ENCODE data around the gene PPFIA2. TPM values are rescaled to one million over a fixed set of nuclear protein-coding genes. Genes with fewer than 3 reads are reported as not detected.

Gene PPFIA2
- polyA plus RNA-seq, 1 donor from 2014 or later = 65.3 TPM

DNA sequence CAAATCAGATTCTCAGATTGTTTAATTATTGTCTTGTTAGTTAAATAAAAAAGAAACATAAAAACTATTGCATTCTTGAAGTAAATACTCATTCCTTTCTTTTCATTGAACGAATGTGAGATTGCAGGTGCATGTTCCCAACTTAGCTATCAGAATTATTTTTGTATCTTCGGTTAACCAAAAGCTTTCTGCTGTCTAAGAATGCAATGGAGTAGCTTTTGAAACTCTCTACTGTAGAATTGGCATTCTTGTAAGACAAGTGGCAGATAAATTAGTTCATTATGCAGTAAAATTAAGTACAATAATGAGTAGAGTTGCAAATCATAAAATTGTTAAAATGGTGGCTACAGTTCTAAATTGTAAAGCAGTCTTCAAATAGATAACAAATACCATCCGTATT, 383.2 kb downstream of the PPFIA2 start:
- H3K9me2 ChIP-seq (ENCODE audit: insufficient read depth, low read length) = no peaks in the 10 kb centered on the region
- H3K4me3 ChIP-seq (ENCODE audit: low read length) = no peak overlapping the region
- H3K27me3 ChIP-seq (ENCODE audit: insufficient read depth, low read depth, low read length) = no peaks in the 10 kb centered on the region
- H3K9me3 ChIP-seq (ENCODE audit: low read length) = no peaks in the 10 kb centered on the region
- H3K36me3 ChIP-seq (ENCODE audit: insufficient read depth, low read length) = peaks cover 6% of the 10 kb centered on the region
- no peak overlapping the region for H3K4me2 ChIP-seq (ENCODE audit: low read length)
- H4K20me1 ChIP-seq (ENCODE audit: insufficient read depth) = no peaks in the 10 kb centered on the region
- no peak overlapping the region for H2AFZ ChIP-seq (ENCODE audit: low read depth, low read length)
- TF ChIP-seq, protein P1, sequence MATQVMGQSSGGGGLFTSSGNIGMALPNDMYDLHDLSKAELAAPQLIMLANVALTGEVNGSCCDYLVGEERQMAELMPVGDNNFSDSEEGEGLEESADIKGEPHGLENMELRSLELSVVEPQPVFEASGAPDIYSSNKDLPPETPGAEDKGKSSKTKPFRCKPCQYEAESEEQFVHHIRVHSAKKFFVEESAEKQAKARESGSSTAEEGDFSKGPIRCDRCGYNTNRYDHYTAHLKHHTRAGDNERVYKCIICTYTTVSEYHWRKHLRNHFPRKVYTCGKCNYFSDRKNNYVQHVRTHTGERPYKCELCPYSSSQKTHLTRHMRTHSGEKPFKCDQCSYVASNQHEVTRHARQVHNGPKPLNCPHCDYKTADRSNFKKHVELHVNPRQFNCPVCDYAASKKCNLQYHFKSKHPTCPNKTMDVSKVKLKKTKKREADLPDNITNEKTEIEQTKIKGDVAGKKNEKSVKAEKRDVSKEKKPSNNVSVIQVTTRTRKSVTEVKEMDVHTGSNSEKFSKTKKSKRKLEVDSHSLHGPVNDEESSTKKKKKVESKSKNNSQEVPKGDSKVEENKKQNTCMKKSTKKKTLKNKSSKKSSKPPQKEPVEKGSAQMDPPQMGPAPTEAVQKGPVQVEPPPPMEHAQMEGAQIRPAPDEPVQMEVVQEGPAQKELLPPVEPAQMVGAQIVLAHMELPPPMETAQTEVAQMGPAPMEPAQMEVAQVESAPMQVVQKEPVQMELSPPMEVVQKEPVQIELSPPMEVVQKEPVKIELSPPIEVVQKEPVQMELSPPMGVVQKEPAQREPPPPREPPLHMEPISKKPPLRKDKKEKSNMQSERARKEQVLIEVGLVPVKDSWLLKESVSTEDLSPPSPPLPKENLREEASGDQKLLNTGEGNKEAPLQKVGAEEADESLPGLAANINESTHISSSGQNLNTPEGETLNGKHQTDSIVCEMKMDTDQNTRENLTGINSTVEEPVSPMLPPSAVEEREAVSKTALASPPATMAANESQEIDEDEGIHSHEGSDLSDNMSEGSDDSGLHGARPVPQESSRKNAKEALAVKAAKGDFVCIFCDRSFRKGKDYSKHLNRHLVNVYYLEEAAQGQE (IDR thresholded peaks at IDR 0.05; ENCODE audit: borderline replicate concordance) = no peak
- TF ChIP-seq EZH2 (IDR thresholded peaks at IDR 0.05; ENCODE audit: borderline replicate concordance, insufficient read depth, low read length, poor library complexity, severe bottlenecking) = no peak
- TF ChIP-seq EP300 (conservative IDR thresholded peaks at IDR 0.05; ENCODE audit: poor library complexity, severe bottlenecking) = no peak
- TF ChIP-seq POLR2AphosphoS5 (IDR thresholded peaks at IDR 0.05) = no peak
- no peak for TF ChIP-seq RAD21 (conservative IDR thresholded peaks at IDR 0.05)
- TF ChIP-seq, protein P2, sequence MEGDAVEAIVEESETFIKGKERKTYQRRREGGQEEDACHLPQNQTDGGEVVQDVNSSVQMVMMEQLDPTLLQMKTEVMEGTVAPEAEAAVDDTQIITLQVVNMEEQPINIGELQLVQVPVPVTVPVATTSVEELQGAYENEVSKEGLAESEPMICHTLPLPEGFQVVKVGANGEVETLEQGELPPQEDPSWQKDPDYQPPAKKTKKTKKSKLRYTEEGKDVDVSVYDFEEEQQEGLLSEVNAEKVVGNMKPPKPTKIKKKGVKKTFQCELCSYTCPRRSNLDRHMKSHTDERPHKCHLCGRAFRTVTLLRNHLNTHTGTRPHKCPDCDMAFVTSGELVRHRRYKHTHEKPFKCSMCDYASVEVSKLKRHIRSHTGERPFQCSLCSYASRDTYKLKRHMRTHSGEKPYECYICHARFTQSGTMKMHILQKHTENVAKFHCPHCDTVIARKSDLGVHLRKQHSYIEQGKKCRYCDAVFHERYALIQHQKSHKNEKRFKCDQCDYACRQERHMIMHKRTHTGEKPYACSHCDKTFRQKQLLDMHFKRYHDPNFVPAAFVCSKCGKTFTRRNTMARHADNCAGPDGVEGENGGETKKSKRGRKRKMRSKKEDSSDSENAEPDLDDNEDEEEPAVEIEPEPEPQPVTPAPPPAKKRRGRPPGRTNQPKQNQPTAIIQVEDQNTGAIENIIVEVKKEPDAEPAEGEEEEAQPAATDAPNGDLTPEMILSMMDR (IDR thresholded peaks at IDR 0.05; ENCODE audit: poor library complexity, severe bottlenecking) = no peak
- no peak for TF ChIP-seq SMC3 (conservative IDR thresholded peaks at IDR 0.05; ENCODE audit: poor library complexity)
- TF ChIP-seq TAF1 (IDR thresholded peaks at IDR 0.05; ENCODE audit: low read depth) = no peak
- TF ChIP-seq MXI1 (conservative IDR thresholded peaks at IDR 0.05; ENCODE audit: poor library complexity, severe bottlenecking) = no peak
- H3K79me2 ChIP-seq (replicated peaks; ENCODE audit: insufficient read depth, low read length) = no peaks in the 10 kb centered on the region
- no peaks in the 10 kb centered on the region for H3F3A ChIP-seq (ENCODE audit: insufficient read depth, low read length, poor library complexity, severe bottlenecking)
- H3K9ac ChIP-seq (ENCODE audit: low read length) = no peak overlapping the region
- no peak overlapping the region for H3K27ac ChIP-seq (ENCODE audit: low read length)

DNA sequence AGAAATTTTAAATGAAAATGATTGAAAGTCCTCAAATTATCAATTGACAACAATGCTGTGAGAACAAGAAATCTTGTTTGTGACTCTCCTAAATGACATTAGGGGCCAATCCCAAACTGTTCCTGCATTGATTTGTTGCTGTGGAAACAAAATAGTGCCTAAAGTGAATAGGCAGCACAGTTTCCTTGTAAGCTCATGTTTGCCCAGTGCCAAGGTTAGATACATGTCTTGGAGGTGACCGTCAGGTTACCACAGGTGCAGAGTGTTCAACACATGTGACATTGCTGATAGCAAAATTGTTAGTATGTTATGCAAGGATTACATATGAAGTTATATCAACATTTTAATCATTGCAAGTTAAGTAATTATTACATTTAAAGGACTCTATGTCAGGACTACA, 388.7 kb downstream of the PPFIA2 start:
- TF ChIP-seq, protein P2 (IDR thresholded peaks at IDR 0.05; ENCODE audit: poor library complexity, severe bottlenecking) = no peak
- TF ChIP-seq, protein P1 (IDR thresholded peaks at IDR 0.05; ENCODE audit: borderline replicate concordance) = no peak
- TF ChIP-seq SMC3 (conservative IDR thresholded peaks at IDR 0.05; ENCODE audit: poor library complexity) = no peak
- TF ChIP-seq EP300 (conservative IDR thresholded peaks at IDR 0.05; ENCODE audit: poor library complexity, severe bottlenecking) = no peak
- TF ChIP-seq TAF1 (IDR thresholded peaks at IDR 0.05; ENCODE audit: low read depth) = no peak
- no peak for TF ChIP-seq EZH2 (IDR thresholded peaks at IDR 0.05; ENCODE audit: borderline replicate concordance, insufficient read depth, low read length, poor library complexity, severe bottlenecking)
- TF ChIP-seq POLR2AphosphoS5 (IDR thresholded peaks at IDR 0.05) = no peak
- Histone ChIP-seq H4K20me1 (ENCODE audit: insufficient read depth) (no peaks in the 10 kb centered on the region), H3K79me2 (replicated peaks; ENCODE audit: insufficient read depth, low read length) (no peaks in the 10 kb centered on the region), H3K36me3 (ENCODE audit: insufficient read depth, low read length) (peaks cover 10% of the 10 kb centered on the region), H3K27ac (ENCODE audit: low read length) (no peak overlapping the region), H2AFZ (ENCODE audit: low read depth, low read length) (no peak overlapping the region), H3K9me3 (ENCODE audit: low read length) (no peaks in the 10 kb centered on the region), H3K9me2 (ENCODE audit: insufficient read depth, low read length) (no peaks in the 10 kb centered on the region), H3K27me3 (ENCODE audit: insufficient read depth, low read depth, low read length) (no peaks in the 10 kb centered on the region), H3K9ac (ENCODE audit: low read length) (no peak overlapping the region), H3K4me3 (ENCODE audit: low read length) (no peak overlapping the region), H3F3A (ENCODE audit: insufficient read depth, low read length, poor library complexity, severe bottlenecking) (no peaks in the 10 kb centered on the region), H3K4me2 (ENCODE audit: low read length) (no peak overlapping the region)

Data from neural cell (in vitro differentiated cells).